ENCODE results near the gene SPTA1.

The SPTA1 gene

DNA sequence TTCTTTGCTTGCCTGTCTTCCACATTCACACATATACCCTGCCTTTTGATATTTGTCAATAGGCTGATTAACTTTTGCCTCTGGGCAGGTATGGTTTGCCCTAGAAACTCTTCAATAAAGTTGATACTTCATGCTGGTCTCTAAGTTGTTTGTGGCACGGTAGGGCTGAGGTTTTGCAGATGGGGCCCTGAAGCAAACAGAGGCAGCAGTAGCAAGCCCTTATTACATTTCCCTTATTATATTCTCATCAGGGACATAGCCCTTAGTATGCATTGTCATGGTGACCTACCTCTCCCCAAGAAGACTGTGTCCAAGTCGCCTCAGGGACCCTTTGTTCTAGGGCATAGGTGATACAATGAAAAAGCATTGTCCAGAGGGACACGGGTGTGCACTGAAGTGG is 116.0 kb downstream of the SPTA1 start, which contains the start of gene OR6P1:
Gene OR6P1, minus strand, starts transcription at position 101 of the 400 bp plus-strand sequence. CDS start 6,976 bp downstream, outside the sequence.
- no peak for DNase-seq (ENCODE audit: low read depth)

DNA sequence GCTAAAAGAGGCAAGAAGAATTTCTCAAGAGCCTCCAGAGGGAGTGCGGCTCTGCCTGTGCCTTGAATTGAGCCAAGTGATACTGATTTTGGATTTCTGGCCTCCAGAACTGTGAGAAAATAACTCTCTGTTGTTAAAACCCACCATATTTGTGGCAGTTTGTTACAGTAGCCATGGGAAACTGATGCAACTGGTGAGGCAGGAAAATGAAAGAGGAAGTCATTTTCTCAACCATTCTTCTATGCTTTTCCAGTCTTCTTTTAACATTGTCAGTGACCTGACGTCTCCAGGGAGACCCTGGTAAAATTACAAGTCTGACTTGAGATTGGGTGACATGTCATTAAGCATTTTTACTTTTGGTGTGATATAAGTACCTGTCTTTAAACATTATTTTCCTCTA is 121.9 kb downstream of the SPTA1 start:
- no peak for DNase-seq (ENCODE audit: low read depth)

DNA sequence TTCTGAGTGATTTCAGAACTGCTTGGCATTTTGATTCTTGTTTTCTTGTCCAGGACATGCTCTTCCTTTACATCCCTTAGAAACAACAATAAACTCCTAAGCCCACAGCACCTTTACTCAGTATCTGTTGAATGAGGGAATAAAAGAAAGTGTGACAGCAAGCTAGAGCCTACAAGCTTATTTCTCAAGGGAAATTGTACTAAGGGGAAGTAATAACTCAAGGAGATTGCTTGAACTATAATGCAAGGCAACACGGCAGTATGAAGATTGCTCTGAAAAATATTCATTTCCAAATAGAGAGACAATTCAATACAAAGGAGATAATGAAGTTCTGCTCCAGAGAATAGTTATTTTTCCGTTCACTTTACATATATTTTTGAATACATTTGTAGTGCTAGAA is 122.7 kb downstream of the SPTA1 start:
- no peak for DNase-seq (ENCODE audit: low read depth)
